SK-N-SH (cell line): ENCODE measurements around the gene PLEKHG2.

Experiments
- CTCF ChIP-seq: fragments of 200-600 bp; sonication (generic); IDR thresholded peaks from 2 replicates; pipeline ENCODE4 v1.6.1; 2017; ENCODE audit warnings: antibody characterized with exemption, mild to moderate bottlenecking, moderate library complexity
- EZH2phosphoT487 ChIP-seq: fragments of 200-600 bp; sonication (generic); IDR thresholded peaks from 2 replicates; pipeline ENCODE4 v1.6.1; 2017; ENCODE audit warnings: low read depth, mixed run types, mild to moderate bottlenecking, antibody characterized with exemption, moderate library complexity, borderline replicate concordance
- GABPA ChIP-seq: IDR thresholded peaks from 2 replicates; pipeline ENCODE4 v1.4.0; 2012; ENCODE audit warnings: low read depth, mild to moderate bottlenecking
- GATA2 ChIP-seq: sonication (generic); formaldehyde crosslinking; IDR thresholded peaks from 2 replicates; pipeline ENCODE4 v1.5.0; 2020; ENCODE audit warnings: mild to moderate bottlenecking, missing genetic modification reagents
- IRF3 ChIP-seq: fragments of 150-350 bp; IDR thresholded peaks from 2 replicates; pipeline ENCODE4 v1.6.1; 2016; ENCODE audit warnings: mild to moderate bottlenecking, low read depth, low read length
- JUND ChIP-seq: IDR thresholded peaks from 2 replicates; pipeline ENCODE4 v1.4.0; 2012
- MAX ChIP-seq: IDR thresholded peaks from 2 replicates; pipeline ENCODE4 v1.4.0; 2012; ENCODE audit warnings: low read depth
- NFIC ChIP-seq: IDR thresholded peaks from 2 replicates; pipeline ENCODE4 v1.4.0; 2012; ENCODE audit warnings: borderline replicate concordance
- PBX3 ChIP-seq: IDR thresholded peaks from 2 replicates; pipeline ENCODE4; 2012
- POLR2AphosphoS5 ChIP-seq: IDR thresholded peaks from 2 replicates; pipeline ENCODE4 v1.6.1; 2012; ENCODE audit warnings: low read depth, low read length
- TCF12 ChIP-seq: IDR thresholded peaks from 2 replicates; pipeline ENCODE4 v1.4.0; 2012
- USF2 ChIP-seq: fragments of 150-350 bp; IDR thresholded peaks from 2 replicates; pipeline ENCODE4 v1.6.1; 2017; ENCODE audit warnings: antibody characterized with exemption, low read length, low read depth, borderline replicate concordance

GRCh38 chr19:39413911-39414608 is 1.6 kb downstream of the PLEKHG2 start:
- TF ChIP-seq MAX (peak; percentile 56; the same call in 1 of the 2 replicates), CTCF (peak; percentile 50), POLR2AphosphoS5 (no peak), EZH2phosphoT487 (no peak), GABPA (no peak), NFIC (no peak), PBX3 (no peak), GATA2 (no peak), USF2 (no peak), JUND (no peak), TCF12 (no peak), IRF3 (no peak)
